Activated CD4-positive, alpha-beta T cell treated with anti-CD3 and anti-CD28 coated beads, Interleukin-2, amount 10 ng/mL, durations not matched to agents 7 days and 5 days (primary cell): ENCODE results near the gene JDP2. TPM values are rescaled to one million over a fixed set of nuclear protein-coding genes. Genes with fewer than 3 reads are reported as not detected.

ENCODE experiments used
- CTCF ChIA-PET: fragments of 350-600 bp; sonication (Branson Sonifier 250); formaldehyde crosslinking; loops from one replicate; lab custom pipeline; 2021; ENCODE audit warnings: antibody characterized with exemption; lab: Charles Lee
- POLR2A ChIA-PET: fragments of 350-600 bp; sonication (Branson Sonifier 250); formaldehyde crosslinking; loops from one replicate; lab custom pipeline; 2021; ENCODE audit warnings: antibody characterized with exemption; lab: Charles Lee
- DNase-seq: peaks from one replicate; pipeline ENCODE4 v3.0.0-alpha.2; 2020
- H3K27ac Mint-ChIP-seq: one replicate; pipeline ENCODE4 v1.8.0; 2021; ENCODE audit warnings: mild to moderate bottlenecking, moderate library complexity, mixed read lengths
- H3K27me3 Mint-ChIP-seq: one replicate; pipeline ENCODE4 v1.8.0; 2021; ENCODE audit warnings: mixed read lengths
- H3K36me3 Mint-ChIP-seq: one replicate; pipeline ENCODE4 v1.8.0; 2021; ENCODE audit warnings: low read depth, mixed read lengths
- H3K4me1 Mint-ChIP-seq: one replicate; pipeline ENCODE4 v1.8.0; 2021; ENCODE audit warnings: mixed read lengths
- H3K4me3 Mint-ChIP-seq: one replicate; pipeline ENCODE4 v1.8.0; 2021; ENCODE audit warnings: mild to moderate bottlenecking, moderate library complexity, mixed read lengths
- H3K9me3 Mint-ChIP-seq: one replicate; pipeline ENCODE4 v1.8.0; 2021; ENCODE audit warnings: mixed read lengths
- total RNA-seq, 2 experiments: library from RNA; stranded (reverse); gene quantifications; one replicate each; pipeline ENCODE4 v1.2.3, GENCODE V29; 2021

Gene JDP2
- total RNA-seq, 2 experiments from 2014 or later, result 0.99 to 1.6 TPM

GRCh38 chr14:75418850-75419768 lies 8.7 kb upstream of the JDP2 start:
- Mint-ChIP-seq H3K27ac (peak overlapping the region; percentile 72), H3K4me3 (no peak overlapping the region)
- POLR2A ChIA-PET, result no interaction called here

GRCh38 chr14:75422169-75422568 lies 5.7 kb upstream of the JDP2 start:
- Mint-ChIP-seq H3K4me3 (no peak overlapping the region), H3K36me3 (peaks cover 5% of the 10 kb centered on the region), H3K9me3 (peaks cover 7% of the 10 kb centered on the region), H3K4me1 (peaks cover 28% of the 10 kb centered on the region), H3K27me3 (peaks cover 16% of the 10 kb centered on the region), H3K27ac (no peak overlapping the region)
- ChIA-PET POLR2A (no interaction called here), CTCF (no interaction called here)
- DNase-seq, result no peak

More at GRCh38 chr14:75418850-75419768, 8.7 kb upstream of the JDP2 start:
- CTCF ChIA-PET, result interaction anchor here (0.6 kb wide), 2 partner anchors 9 to 56 kb away, joined by 3 read pairs; partner anchors contain the start of gene JDP2
- Mint-ChIP-seq H3K9me3 (peaks cover 3% of the 10 kb centered on the region), H3K36me3 (peaks cover under 1% of the 10 kb centered on the region), H3K27me3 (peaks cover under 1% of the 10 kb centered on the region), H3K4me1 (peaks cover 18% of the 10 kb centered on the region)
- peak; percentile 41 for DNase-seq

GRCh38 chr14:75424496-75424895 lies 3.3 kb upstream of the JDP2 start:
- Mint-ChIP-seq H3K27ac (no peak overlapping the region), H3K4me1 (peaks cover 20% of the 10 kb centered on the region), H3K9me3 (peaks cover 7% of the 10 kb centered on the region), H3K27me3 (peaks cover 27% of the 10 kb centered on the region), H3K4me3 (no peak overlapping the region), H3K36me3 (peaks cover 5% of the 10 kb centered on the region)
- ChIA-PET CTCF (interaction anchor here (0.9 kb wide), 1 partner anchor 114 kb away, joined by 3 read pairs; no protein-coding TSS in a partner anchor), POLR2A (no interaction called here)
- no peak for DNase-seq

- DNase-seq, result no peak
- H3K27me3 Mint-ChIP-seq, result peaks cover 27% of the 10 kb centered on the region
- no peak overlapping the region for H3K4me3 Mint-ChIP-seq
- H3K4me1 Mint-ChIP-seq, result peaks cover 12% of the 10 kb centered on the region
- H3K27ac Mint-ChIP-seq, result no peak overlapping the region
- CTCF ChIA-PET, result interaction anchor here (0.9 kb wide), 1 partner anchor 115 kb away, joined by 3 read pairs; no protein-coding TSS in a partner anchor
- peaks cover 5% of the 10 kb centered on the region for H3K36me3 Mint-ChIP-seq
- POLR2A ChIA-PET, result no interaction called here
- peaks cover 7% of the 10 kb centered on the region for H3K9me3 Mint-ChIP-seq
These were observed 2.4 kb upstream of the JDP2 start for GRCh38 chr14:75425446-75425845.

GRCh38 chr14:75426332-75427125 lies 1.3 kb upstream of the JDP2 start:
- peaks cover 11% of the 10 kb centered on the region for H3K4me1 Mint-ChIP-seq
- H3K27ac Mint-ChIP-seq, result peak overlapping the region; percentile 55
- peaks cover 27% of the 10 kb centered on the region for H3K27me3 Mint-ChIP-seq
- DNase-seq, result no peak
- H3K9me3 Mint-ChIP-seq, result peaks cover 7% of the 10 kb centered on the region
- H3K4me3 Mint-ChIP-seq, result peak overlapping the region; percentile 58
- ChIA-PET POLR2A (no interaction called here), CTCF (no interaction called here)
- peaks cover 5% of the 10 kb centered on the region for H3K36me3 Mint-ChIP-seq

- ChIA-PET POLR2A (no interaction called here), CTCF (no interaction called here)
- peaks cover 7% of the 10 kb centered on the region for H3K9me3 Mint-ChIP-seq
- peaks cover 5% of the 10 kb centered on the region for H3K36me3 Mint-ChIP-seq
- H3K27me3 Mint-ChIP-seq, result peaks cover 27% of the 10 kb centered on the region
- peaks cover 11% of the 10 kb centered on the region for H3K4me1 Mint-ChIP-seq
- H3K4me3 Mint-ChIP-seq, result peak overlapping the region; percentile 58
- no peak for DNase-seq
- peak overlapping the region; percentile 55 for H3K27ac Mint-ChIP-seq
These were observed 718 bp upstream of the JDP2 start for GRCh38 chr14:75427126-75427481.

DNA sequence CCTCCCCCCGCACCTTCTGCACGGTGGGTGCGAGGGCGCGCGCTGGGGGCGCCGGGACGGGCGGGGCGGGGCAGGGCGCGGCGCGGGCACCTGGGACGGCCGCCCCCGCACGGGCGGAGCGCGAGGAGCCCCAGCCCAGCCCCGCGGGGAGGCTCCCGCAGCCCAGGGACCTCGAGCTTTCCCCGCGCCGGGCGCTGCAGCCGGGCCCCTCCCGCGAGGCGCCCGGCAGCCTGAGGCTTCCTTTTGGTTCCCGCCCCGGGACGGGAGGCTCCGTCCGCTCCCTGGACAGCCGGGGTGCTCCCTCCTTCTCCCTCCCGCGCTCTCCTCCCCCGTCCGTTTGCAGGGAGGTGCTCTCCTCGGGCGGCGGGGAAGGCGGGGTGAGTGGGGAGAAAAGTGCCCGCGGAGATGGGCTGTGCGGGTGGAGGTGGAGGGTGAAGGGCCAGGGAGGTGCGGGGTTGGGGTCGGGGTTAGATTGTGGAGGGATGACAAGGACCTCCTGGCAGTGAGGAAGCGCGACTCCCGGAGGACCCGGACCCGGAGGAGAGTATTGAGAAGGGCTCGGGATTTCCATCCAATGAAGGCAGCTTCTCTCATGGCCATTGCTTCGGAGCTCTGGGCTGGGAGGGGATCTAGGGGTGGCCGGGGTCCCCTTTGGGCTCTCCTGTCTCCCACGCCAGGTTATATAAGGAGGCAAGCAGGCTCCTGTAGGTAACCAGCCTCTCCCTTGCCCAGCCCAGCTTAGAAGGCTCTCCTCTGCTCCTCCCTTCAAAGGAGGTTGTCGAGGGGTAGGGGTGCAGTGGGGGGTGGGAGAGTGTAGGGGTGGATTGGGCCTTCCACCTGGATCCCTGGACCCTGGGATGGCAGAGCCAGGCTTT lies 645 bp downstream of the JDP2 start:
- DNase-seq, result no peak
- H3K4me3 Mint-ChIP-seq, result peak overlapping the region; percentile 65
- no peak overlapping the region for H3K27ac Mint-ChIP-seq
- ChIA-PET POLR2A (no interaction called here), CTCF (interaction anchor here (1.0 to 2.1 kb wide), 4 partner anchors 9 to 60 kb away, joined by 3 to 5 read pairs (median 3); no protein-coding TSS in a partner anchor)
- peaks cover 7% of the 10 kb centered on the region for H3K36me3 Mint-ChIP-seq
- H3K27me3 Mint-ChIP-seq, result peaks cover 27% of the 10 kb centered on the region
- H3K9me3 Mint-ChIP-seq, result peaks cover 7% of the 10 kb centered on the region
- H3K4me1 Mint-ChIP-seq, result peaks cover 11% of the 10 kb centered on the region

GRCh38 chr14:75429562-75429961 lies 1.7 kb downstream of the JDP2 start:
- Mint-ChIP-seq H3K27me3 (peaks cover 22% of the 10 kb centered on the region), H3K4me3 (peak overlapping the region; percentile 65), H3K36me3 (peaks cover 3% of the 10 kb centered on the region), H3K27ac (no peak overlapping the region), H3K4me1 (peaks cover 11% of the 10 kb centered on the region), H3K9me3 (no peaks in the 10 kb centered on the region)
- POLR2A ChIA-PET, result interaction anchor here (0.5 kb wide), 1 partner anchor 666 kb away, joined by 3 read pairs; no protein-coding TSS in a partner anchor
- CTCF ChIA-PET, result interaction anchor here (0.8 to 2.1 kb wide), 3 partner anchors 9 to 59 kb away, joined by 3 to 5 read pairs (median 3); no protein-coding TSS in a partner anchor
- DNase-seq, result no peak

DNA sequence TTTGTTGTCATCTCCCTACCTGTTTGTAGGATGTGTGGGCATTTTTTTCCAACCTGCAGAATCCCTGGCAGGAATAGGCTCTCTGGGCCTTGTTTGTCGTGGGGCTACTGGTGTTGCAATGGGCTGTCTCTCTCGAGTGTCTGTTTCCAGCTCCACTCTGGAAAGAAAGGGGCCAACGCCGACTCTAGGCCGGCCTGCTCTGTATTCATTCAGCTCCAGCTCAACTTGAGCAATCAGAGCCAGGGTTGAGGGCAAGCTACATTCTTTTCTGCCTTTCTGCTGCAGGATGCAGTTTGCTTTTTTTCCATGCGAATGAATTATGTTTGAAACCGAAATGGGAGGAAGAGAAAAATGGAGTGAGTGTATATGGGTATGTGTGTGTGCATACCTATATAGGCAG lies 2.3 kb downstream of the JDP2 start:
- ChIA-PET CTCF (interaction anchor here (0.8 kb wide), 1 partner anchor 10 kb away, joined by 3 read pairs; no protein-coding TSS in a partner anchor), POLR2A (interaction anchor here (0.5 kb wide), 1 partner anchor 666 kb away, joined by 3 read pairs; no protein-coding TSS in a partner anchor)
- no peak overlapping the region for H3K4me3 Mint-ChIP-seq
- H3K36me3 Mint-ChIP-seq, result peaks cover 3% of the 10 kb centered on the region
- H3K27ac Mint-ChIP-seq, result no peak overlapping the region
- H3K4me1 Mint-ChIP-seq, result peaks cover 13% of the 10 kb centered on the region
- peaks cover 22% of the 10 kb centered on the region for H3K27me3 Mint-ChIP-seq
- DNase-seq, result no peak
- no peaks in the 10 kb centered on the region for H3K9me3 Mint-ChIP-seq

DNA sequence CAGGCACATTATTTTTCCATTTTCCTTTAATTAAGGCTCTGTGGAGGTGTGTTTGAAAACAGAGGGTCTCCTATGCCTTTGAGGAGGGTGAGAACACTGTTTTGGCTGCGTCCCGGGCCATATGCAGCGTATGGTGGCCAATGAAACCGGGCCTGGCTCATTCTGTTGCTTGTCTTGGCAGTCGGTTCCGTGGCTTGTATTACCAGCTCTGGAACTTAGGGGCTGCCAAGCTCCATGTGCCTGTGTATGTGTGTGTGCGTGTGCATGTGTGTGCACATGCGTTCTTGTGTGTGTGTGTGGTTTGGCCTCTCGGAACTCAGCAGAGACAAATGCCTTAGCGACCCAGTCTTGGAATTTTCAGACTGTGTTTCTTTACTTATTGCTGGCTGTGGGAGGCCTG lies 2.7 kb downstream of the JDP2 start:
- ChIA-PET CTCF (interaction anchor here (0.8 kb wide), 1 partner anchor 10 kb away, joined by 3 read pairs; no protein-coding TSS in a partner anchor), POLR2A (no interaction called here)
- Mint-ChIP-seq H3K36me3 (peaks cover 3% of the 10 kb centered on the region), H3K4me3 (no peak overlapping the region), H3K27me3 (peaks cover 22% of the 10 kb centered on the region), H3K27ac (no peak overlapping the region), H3K9me3 (no peaks in the 10 kb centered on the region), H3K4me1 (peaks cover 17% of the 10 kb centered on the region)
- no peak for DNase-seq

- H3K36me3 Mint-ChIP-seq, result peaks cover 3% of the 10 kb centered on the region
- CTCF ChIA-PET, result interaction anchor here (0.6 kb wide), 1 partner anchor 230 kb away, joined by 3 read pairs; no protein-coding TSS in a partner anchor
- no peak for DNase-seq
- no peak overlapping the region for H3K27ac Mint-ChIP-seq
- H3K27me3 Mint-ChIP-seq, result peaks cover 18% of the 10 kb centered on the region
- H3K4me3 Mint-ChIP-seq, result no peak overlapping the region
- POLR2A ChIA-PET, result no interaction called here
- peaks cover 21% of the 10 kb centered on the region for H3K4me1 Mint-ChIP-seq
- no peaks in the 10 kb centered on the region for H3K9me3 Mint-ChIP-seq
These were observed 3.2 kb downstream of the JDP2 start for GRCh38 chr14:75430976-75431375.
